Neural cell (in vitro differentiated cells): ENCODE results near the gene SLC43A1. TPM values are rescaled to one million over a fixed set of nuclear protein-coding genes. Genes with fewer than 3 reads are reported as not detected.

Source experiments
- H2AFZ ChIP-seq: fragments of 200-600, 300-800 bp; sonication (generic), shearing (Covaris generic); 2 replicates; pipeline ENCODE4 v1.6.0; 2014; ENCODE audit warnings: low read depth, mild to moderate bottlenecking, antibody characterized with exemption, low read length, moderate library complexity
- H3F3A ChIP-seq: fragments of 200-600 bp; shearing (Covaris generic); 2 replicates; pipeline ENCODE4 v1.6.1; 2016; ENCODE audit warnings: mild to moderate bottlenecking, moderate library complexity, mixed read lengths, antibody characterized with exemption, low read length; ENCODE audit not compliant: insufficient read depth, poor library complexity, severe bottlenecking
- H3K27ac ChIP-seq: fragments of 200-600, 300-800 bp; sonication (generic), shearing (Covaris generic); 2 replicates; pipeline ENCODE4 v1.5.1; 2014; ENCODE audit warnings: mild to moderate bottlenecking, low read length, moderate library complexity
- H3K27me3 ChIP-seq: fragments of 300-800, 200-600 bp; sonication (generic), shearing (Covaris generic); 2 replicates; pipeline ENCODE4 v1.6.0; 2014; ENCODE audit warnings: mild to moderate bottlenecking, low read depth, low read length, moderate library complexity; ENCODE audit not compliant: insufficient read depth
- H3K36me3 ChIP-seq: fragments of 300-800, 200-600 bp; sonication (generic), shearing (Covaris generic); 2 replicates; pipeline ENCODE4 v1.5.1; 2014; ENCODE audit warnings: mild to moderate bottlenecking, antibody characterized with exemption, low read length, moderate library complexity; ENCODE audit not compliant: insufficient read depth
- H3K4me2 ChIP-seq: fragments of 300-800, 200-600 bp; sonication (generic), shearing (Covaris generic); 2 replicates; pipeline ENCODE4 v1.6.0; 2014; ENCODE audit warnings: mild to moderate bottlenecking, low read length
- H3K4me3 ChIP-seq: fragments of 300-800, 200-600 bp; sonication (generic), shearing (Covaris generic); 2 replicates; pipeline ENCODE4 v1.5.1; 2014; ENCODE audit warnings: mild to moderate bottlenecking, low read length, moderate library complexity
- H3K79me2 ChIP-seq: fragments of 200-600 bp; shearing (Covaris generic); replicated peaks from 2 replicates; pipeline ENCODE4 v1.6.0; 2014; ENCODE audit warnings: mild to moderate bottlenecking, low read length, moderate library complexity; ENCODE audit not compliant: insufficient read depth
- H3K9ac ChIP-seq: fragments of 300-800, 200-600 bp; sonication (generic), shearing (Covaris generic); 2 replicates; pipeline ENCODE4 v1.6.1; 2016; ENCODE audit warnings: mild to moderate bottlenecking, low read length, mixed read lengths
- H3K9me2 ChIP-seq: fragments of 200-600 bp; shearing (Covaris generic); 2 replicates; pipeline ENCODE4 v1.6.1; 2016; ENCODE audit warnings: mild to moderate bottlenecking, low read length, mixed read lengths; ENCODE audit not compliant: insufficient read depth
- H3K9me3 ChIP-seq: fragments of 200-600, 300-800 bp; sonication (generic), shearing (Covaris generic); 2 replicates; pipeline ENCODE4 v1.6.1; 2016; ENCODE audit warnings: mild to moderate bottlenecking, mixed run types, low read length, moderate library complexity, mixed read lengths
- H4K20me1 ChIP-seq: fragments of 200-600 bp; shearing (Covaris generic); 2 replicates; pipeline ENCODE4 v1.6.1; 2016; ENCODE audit warnings: mild to moderate bottlenecking, mixed run types; ENCODE audit not compliant: insufficient read depth
- CTCF ChIP-seq: fragments of 450-650 bp; IDR thresholded peaks from 2 replicates; pipeline ENCODE4 v1.5.1; 2014; ENCODE audit warnings: antibody characterized with exemption, mild to moderate bottlenecking, moderate library complexity; ENCODE audit not compliant: poor library complexity, severe bottlenecking
- EP300 ChIP-seq: fragments of 450-650 bp; conservative IDR thresholded peaks from 2 replicates; pipeline ENCODE4 v1.6.1; 2014; ENCODE audit warnings: antibody characterized with exemption, mild to moderate bottlenecking, moderate library complexity; ENCODE audit not compliant: poor library complexity, severe bottlenecking
- EZH2 ChIP-seq: fragments of 200-600, 300-800 bp; shearing (Covaris generic), sonication (generic); IDR thresholded peaks from 2 replicates; pipeline ENCODE4 v1.6.1; 2014; ENCODE audit warnings: antibody characterized with exemption, low read length, borderline replicate concordance, mild to moderate bottlenecking; ENCODE audit not compliant: insufficient read depth, poor library complexity, severe bottlenecking
- MXI1 ChIP-seq: fragments of 450-650 bp; conservative IDR thresholded peaks from 2 replicates; pipeline ENCODE4 v1.6.1; 2014; ENCODE audit warnings: antibody characterized with exemption, mild to moderate bottlenecking; ENCODE audit not compliant: poor library complexity, severe bottlenecking
- POLR2AphosphoS5 ChIP-seq: IDR thresholded peaks from 2 replicates; pipeline ENCODE4 v1.6.1; 2012
- RAD21 ChIP-seq: fragments of 450-650 bp; conservative IDR thresholded peaks from 2 replicates; pipeline ENCODE4 v1.6.1; 2014; ENCODE audit warnings: antibody characterized with exemption, mild to moderate bottlenecking, moderate library complexity
- SMC3 ChIP-seq: fragments of 450-650 bp; conservative IDR thresholded peaks from 2 replicates; pipeline ENCODE4 v1.6.1; 2014; ENCODE audit warnings: antibody characterized with exemption, mild to moderate bottlenecking, moderate library complexity; ENCODE audit not compliant: poor library complexity
- TAF1 ChIP-seq: IDR thresholded peaks from 2 replicates; pipeline ENCODE4 v1.6.1; 2012; ENCODE audit warnings: low read depth
- polyA plus RNA-seq: library from polyadenylated mRNA; depleted of rRNA; stranded (reverse); fragments of >200 nt; gene quantifications from 2 replicates; pipeline ENCODE4 v1.2.3, GENCODE V29; 2014
- TF ChIP-seq, protein P1 (sequence below): IDR thresholded peaks from 2 replicates; pipeline ENCODE4 v1.6.1; 2012; ENCODE audit warnings: borderline replicate concordance

Gene SLC43A1
- polyA plus RNA-seq, 1 donor from 2014 or later = 3.3 TPM

DNA sequence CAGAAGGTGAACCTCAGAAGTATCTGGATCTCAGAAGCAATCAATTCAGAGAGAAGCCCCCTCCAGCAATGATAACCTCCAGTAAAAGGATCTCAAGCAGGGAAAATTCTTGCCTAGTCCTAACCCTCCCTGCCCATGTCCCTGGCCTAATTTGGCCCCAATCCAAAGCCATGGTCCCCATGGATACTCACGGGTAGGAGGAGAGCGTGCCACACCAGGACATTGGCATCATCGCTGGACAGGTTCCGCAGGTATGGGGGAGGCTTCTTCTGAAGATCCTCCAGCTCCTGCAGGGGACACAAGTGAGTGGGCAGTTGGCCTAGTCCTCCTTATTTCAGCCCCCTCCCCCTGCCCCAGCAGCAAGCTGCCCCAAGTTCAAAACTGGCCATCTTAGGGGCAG lies 44.6 kb upstream of the SLC43A1 start:
- H3K36me3 ChIP-seq = no peaks in the 10 kb centered on the region
- no peak overlapping the region for H3K4me3 ChIP-seq
- no peaks in the 10 kb centered on the region for H3K9me2 ChIP-seq
- TF ChIP-seq CTCF (no peak), MXI1 (no peak), POLR2AphosphoS5 (no peak), EP300 (no peak), TAF1 (no peak), EZH2 (no peak), SMC3 (no peak), RAD21 (no peak)
- TF ChIP-seq, protein P1, sequence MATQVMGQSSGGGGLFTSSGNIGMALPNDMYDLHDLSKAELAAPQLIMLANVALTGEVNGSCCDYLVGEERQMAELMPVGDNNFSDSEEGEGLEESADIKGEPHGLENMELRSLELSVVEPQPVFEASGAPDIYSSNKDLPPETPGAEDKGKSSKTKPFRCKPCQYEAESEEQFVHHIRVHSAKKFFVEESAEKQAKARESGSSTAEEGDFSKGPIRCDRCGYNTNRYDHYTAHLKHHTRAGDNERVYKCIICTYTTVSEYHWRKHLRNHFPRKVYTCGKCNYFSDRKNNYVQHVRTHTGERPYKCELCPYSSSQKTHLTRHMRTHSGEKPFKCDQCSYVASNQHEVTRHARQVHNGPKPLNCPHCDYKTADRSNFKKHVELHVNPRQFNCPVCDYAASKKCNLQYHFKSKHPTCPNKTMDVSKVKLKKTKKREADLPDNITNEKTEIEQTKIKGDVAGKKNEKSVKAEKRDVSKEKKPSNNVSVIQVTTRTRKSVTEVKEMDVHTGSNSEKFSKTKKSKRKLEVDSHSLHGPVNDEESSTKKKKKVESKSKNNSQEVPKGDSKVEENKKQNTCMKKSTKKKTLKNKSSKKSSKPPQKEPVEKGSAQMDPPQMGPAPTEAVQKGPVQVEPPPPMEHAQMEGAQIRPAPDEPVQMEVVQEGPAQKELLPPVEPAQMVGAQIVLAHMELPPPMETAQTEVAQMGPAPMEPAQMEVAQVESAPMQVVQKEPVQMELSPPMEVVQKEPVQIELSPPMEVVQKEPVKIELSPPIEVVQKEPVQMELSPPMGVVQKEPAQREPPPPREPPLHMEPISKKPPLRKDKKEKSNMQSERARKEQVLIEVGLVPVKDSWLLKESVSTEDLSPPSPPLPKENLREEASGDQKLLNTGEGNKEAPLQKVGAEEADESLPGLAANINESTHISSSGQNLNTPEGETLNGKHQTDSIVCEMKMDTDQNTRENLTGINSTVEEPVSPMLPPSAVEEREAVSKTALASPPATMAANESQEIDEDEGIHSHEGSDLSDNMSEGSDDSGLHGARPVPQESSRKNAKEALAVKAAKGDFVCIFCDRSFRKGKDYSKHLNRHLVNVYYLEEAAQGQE = no peak
- H3K79me2 ChIP-seq = peaks cover 17% of the 10 kb centered on the region
- H4K20me1 ChIP-seq = no peaks in the 10 kb centered on the region
- H3K9ac ChIP-seq = no peak overlapping the region
- no peaks in the 10 kb centered on the region for H3F3A ChIP-seq
- H3K4me2 ChIP-seq = no peak overlapping the region
- H3K27me3 ChIP-seq = no peaks in the 10 kb centered on the region
- no peak overlapping the region for H2AFZ ChIP-seq
- H3K27ac ChIP-seq = no peak overlapping the region
- no peaks in the 10 kb centered on the region for H3K9me3 ChIP-seq

DNA sequence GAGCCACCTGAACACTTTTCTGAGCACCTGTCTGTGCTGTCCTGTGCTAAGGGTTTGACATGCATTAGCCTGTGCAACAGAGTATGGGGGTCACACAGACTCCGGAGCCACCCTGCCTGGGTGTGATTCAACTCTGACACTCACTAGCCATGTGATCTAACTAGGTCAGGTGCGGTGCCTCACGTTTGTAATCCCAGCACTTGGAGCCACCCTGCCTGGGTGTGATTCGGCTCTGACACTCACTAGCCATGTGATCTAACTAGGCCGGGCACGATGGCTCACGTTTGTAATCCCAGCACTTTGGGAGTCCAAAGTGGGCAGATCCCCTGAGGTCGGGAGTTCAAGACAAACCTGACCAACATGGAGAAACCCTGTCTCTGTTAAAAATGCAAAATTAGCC lies 40.5 kb upstream of the SLC43A1 start:
- no peak overlapping the region for H3K9ac ChIP-seq
- no peak overlapping the region for H3K27ac ChIP-seq
- H3F3A ChIP-seq = no peaks in the 10 kb centered on the region
- no peaks in the 10 kb centered on the region for H3K79me2 ChIP-seq
- H3K4me2 ChIP-seq = no peak overlapping the region
- H2AFZ ChIP-seq = no peak overlapping the region
- H3K27me3 ChIP-seq = no peaks in the 10 kb centered on the region
- H3K9me3 ChIP-seq = no peaks in the 10 kb centered on the region
- H3K9me2 ChIP-seq = no peaks in the 10 kb centered on the region
- H3K4me3 ChIP-seq = no peak overlapping the region
- no peak for TF ChIP-seq MXI1
- TF ChIP-seq, protein P1 = no peak
- H3K36me3 ChIP-seq = no peaks in the 10 kb centered on the region
- H4K20me1 ChIP-seq = no peaks in the 10 kb centered on the region
